ENCODE results near the gene ARFGEF3.

ARFGEF3 gene

GRCh38 chr6:138253731-138254130 lies 92.0 kb downstream of the ARFGEF3 start:
- Histone ChIP-seq H3K4me3 (no peak overlapping the region), H3K4me1 (no peaks in the 10 kb centered on the region), H3K9me3 (replicated peaks in 1 of 11) (no peaks in the 10 kb centered on the region), H3K4me2 (no peak overlapping the region), H3K27ac (no peak overlapping the region), H3K9ac (no peak overlapping the region), H3K27me3 (no peaks in the 10 kb centered on the region), H3K36me3 (no peaks in the 10 kb centered on the region), H4K20me1 (no peaks in the 10 kb centered on the region)
- TF ChIP-seq Cebpa-rat (IDR thresholded peaks at IDR 0.05): no peak

GRCh38 chr6:138255443-138255842 lies 93.7 kb downstream of the ARFGEF3 start:
- H3K27ac ChIP-seq: no peak overlapping the region

GRCh38 chr6:138257638-138258040 lies 95.9 kb downstream of the ARFGEF3 start:
- Histone ChIP-seq H4K20me1 (no peaks in the 10 kb centered on the region), H3K4me2 (no peak overlapping the region), H3K9ac (no peak overlapping the region), H3K4me3 (no peak overlapping the region), H3K36me3 (no peaks in the 10 kb centered on the region), H3K4me1 (no peaks in the 10 kb centered on the region), H3K27me3 (no peaks in the 10 kb centered on the region), H3K9me3 (replicated peaks in 1 of 11) (no peaks in the 10 kb centered on the region), H3K27ac (no peak overlapping the region)
- TF ChIP-seq Cebpa-rat (IDR thresholded peaks at IDR 0.05): no peak

More at GRCh38 chr6:138255443-138255842, 93.7 kb downstream of the ARFGEF3 start:
- no peaks in the 10 kb centered on the region for H3K36me3 ChIP-seq
- H3K27me3 ChIP-seq: no peaks in the 10 kb centered on the region
- no peak overlapping the region for H3K4me2 ChIP-seq
- TF ChIP-seq Cebpa-rat (IDR thresholded peaks at IDR 0.05): no peak
- H3K9ac ChIP-seq: no peak overlapping the region
- H3K9me3 ChIP-seq (replicated peaks in 1 of 11): no peaks in the 10 kb centered on the region
- no peaks in the 10 kb centered on the region for H4K20me1 ChIP-seq
- H3K4me1 ChIP-seq: no peaks in the 10 kb centered on the region
- no peak overlapping the region for H3K4me3 ChIP-seq

- Histone ChIP-seq H3K4me1 (no peaks in the 10 kb centered on the region), H3K36me3 (no peaks in the 10 kb centered on the region), H3K9me3 (replicated peaks in 1 of 11) (no peaks in the 10 kb centered on the region), H3K27me3 (no peaks in the 10 kb centered on the region), H4K20me1 (no peaks in the 10 kb centered on the region), H3K4me2 (no peak overlapping the region), H3K9ac (no peak overlapping the region), H3K4me3 (no peak overlapping the region), H3K27ac (no peak overlapping the region)
- no peak for TF ChIP-seq Cebpa-rat (IDR thresholded peaks at IDR 0.05)
Measured at GRCh38 chr6:138258197-138258596, 96.5 kb downstream of the ARFGEF3 start.

GRCh38 chr6:138258991-138259390 lies 97.3 kb downstream of the ARFGEF3 start:
- Histone ChIP-seq H3K9me3 (replicated peaks in 1 of 11) (no peaks in the 10 kb centered on the region), H3K4me3 (no peak overlapping the region), H3K4me2 (no peak overlapping the region), H3K4me1 (no peaks in the 10 kb centered on the region), H3K36me3 (no peaks in the 10 kb centered on the region), H4K20me1 (no peaks in the 10 kb centered on the region), H3K27ac (no peak overlapping the region), H3K9ac (no peak overlapping the region), H3K27me3 (no peaks in the 10 kb centered on the region)
- TF ChIP-seq Cebpa-rat (IDR thresholded peaks at IDR 0.05): no peak

- H3K9ac ChIP-seq: no peak overlapping the region
- H3K4me3 ChIP-seq: no peak overlapping the region
- TF ChIP-seq Cebpa-rat (IDR thresholded peaks at IDR 0.05): no peak
- H3K36me3 ChIP-seq: no peaks in the 10 kb centered on the region
- H3K27me3 ChIP-seq: no peaks in the 10 kb centered on the region
- no peaks in the 10 kb centered on the region for H4K20me1 ChIP-seq
- no peak overlapping the region for H3K4me2 ChIP-seq
- no peaks in the 10 kb centered on the region for H3K9me3 ChIP-seq (replicated peaks in 1 of 11)
- H3K4me1 ChIP-seq: no peaks in the 10 kb centered on the region
- H3K27ac ChIP-seq: no peak overlapping the region
Measured at GRCh38 chr6:138261116-138261780, 99.5 kb downstream of the ARFGEF3 start.

- TF ChIP-seq Cebpa-rat (IDR thresholded peaks at IDR 0.05): no peak
- H3K4me3 ChIP-seq: no peak overlapping the region
- no peaks in the 10 kb centered on the region for H3K36me3 ChIP-seq
- no peak overlapping the region for H3K4me2 ChIP-seq
- H3K4me1 ChIP-seq: no peaks in the 10 kb centered on the region
- H3K27ac ChIP-seq: no peak overlapping the region
- H3K9me3 ChIP-seq (replicated peaks in 1 of 11): no peaks in the 10 kb centered on the region
- no peak overlapping the region for H3K9ac ChIP-seq
- no peaks in the 10 kb centered on the region for H4K20me1 ChIP-seq
- H3K27me3 ChIP-seq: no peaks in the 10 kb centered on the region
Measured at GRCh38 chr6:138263963-138264362, 102.2 kb downstream of the ARFGEF3 start.

- no peaks in the 10 kb centered on the region for H3K36me3 ChIP-seq
- no peak overlapping the region for H3K9ac ChIP-seq
- H3K4me2 ChIP-seq: no peak overlapping the region
- H3K27ac ChIP-seq: no peak overlapping the region
- no peak overlapping the region for H3K4me3 ChIP-seq
- H4K20me1 ChIP-seq: no peaks in the 10 kb centered on the region
- H3K9me3 ChIP-seq (replicated peaks in 1 of 11): no peaks in the 10 kb centered on the region
- no peak for TF ChIP-seq Cebpa-rat (IDR thresholded peaks at IDR 0.05)
- H3K4me1 ChIP-seq: no peaks in the 10 kb centered on the region
- no peaks in the 10 kb centered on the region for H3K27me3 ChIP-seq
Measured at GRCh38 chr6:138264372-138264880, 102.7 kb downstream of the ARFGEF3 start.

GRCh38 chr6:138266095-138266494 lies 104.4 kb downstream of the ARFGEF3 start:
- H3K27ac ChIP-seq: no peak overlapping the region
- no peaks in the 10 kb centered on the region for H4K20me1 ChIP-seq
- no peaks in the 10 kb centered on the region for H3K4me1 ChIP-seq
- H3K9me3 ChIP-seq (replicated peaks in 1 of 11): no peaks in the 10 kb centered on the region
- H3K36me3 ChIP-seq: no peaks in the 10 kb centered on the region
- H3K27me3 ChIP-seq: no peaks in the 10 kb centered on the region
- H3K4me3 ChIP-seq: no peak overlapping the region
- no peak for TF ChIP-seq Cebpa-rat (IDR thresholded peaks at IDR 0.05)
- no peak overlapping the region for H3K9ac ChIP-seq
- no peak overlapping the region for H3K4me2 ChIP-seq

All from BLaER1 treated with 17β-estradiol and CSF1 and Interleukin-3, amounts not matched to agents 10 nM and 100 nM (cell line).